ENCODE results near the gene KRT17.

DNA sequence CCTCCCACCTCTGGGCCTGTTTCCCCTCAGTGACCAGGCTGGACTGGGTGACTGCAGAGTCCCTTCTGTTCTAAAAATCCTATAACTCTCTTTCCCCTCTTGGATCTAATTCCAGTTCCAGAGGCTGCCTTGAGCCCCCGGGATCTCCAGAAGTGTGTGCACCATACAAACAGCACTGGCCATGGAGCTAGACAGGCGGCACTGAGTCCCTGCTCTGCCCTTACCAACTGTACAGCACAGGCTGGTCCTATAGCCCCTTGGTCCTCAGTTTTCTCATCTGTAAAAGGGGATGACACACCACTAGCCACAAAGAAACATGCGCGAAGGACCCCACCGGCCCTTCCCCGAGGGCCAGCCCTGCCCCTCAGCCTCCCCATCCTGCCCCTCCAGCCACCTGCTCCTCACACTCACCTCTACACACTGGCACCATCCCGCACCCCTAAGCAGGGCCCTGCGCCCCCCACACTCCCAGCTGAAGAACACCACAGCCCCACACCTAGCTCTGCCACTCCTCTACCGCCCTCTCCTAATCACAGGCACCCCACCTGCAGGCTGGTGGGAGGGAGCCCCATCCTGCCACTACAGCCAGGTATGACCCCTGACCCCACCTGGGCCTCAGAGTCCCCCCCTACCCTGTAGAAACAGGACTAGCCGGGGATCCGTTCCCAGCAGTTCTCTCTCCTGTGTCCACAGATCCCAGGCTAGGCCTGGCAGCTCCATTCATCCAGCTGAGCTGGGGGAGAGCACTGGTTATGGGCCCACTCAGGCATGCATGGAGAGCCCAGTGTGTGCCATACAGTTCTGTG lies 10.9 kb downstream of the KRT17 start:
- no peak for TF ChIP-seq CTCF (IDR thresholded peaks at IDR 0.05)
- no peak for TF ChIP-seq POLR2A (IDR thresholded peaks at IDR 0.05)
- no peak for TF ChIP-seq EP300 (IDR thresholded peaks at IDR 0.05)
